Measurements from ENCODE around the gene IMPDH2. TPM values are rescaled to one million over a fixed set of nuclear protein-coding genes. Genes with fewer than 3 reads are reported as not detected.

IMPDH2 gene
- total RNA-seq, 4 donors from 2014 or later, result 25.1 to 106 (median 72.7) TPM

- intact Hi-C loops (cut with DNase I; ENCODE audit: low total_unique reads) (no loop called here), in situ Hi-C loops (cut with MboI; ENCODE audit: low pct_ligation_motif_present in 1 of 4, low pct_unique_long_range_greater_than_20kb in 1 of 4, low sequenced_read_pairs in 3 of 4) (no loop called here)
- Histone ChIP-seq H3K4me1 (peaks cover 16 to 25% (median 22%) of the 10 kb centered on the region in 4 donors), H3K27ac (no peak overlapping the region), H3K9me3 (no peaks in the 10 kb centered on the region), H3K27me3 (no peaks in the 10 kb centered on the region), H3K36me3 (no peaks in the 10 kb centered on the region), H3K4me3 (no peak overlapping the region)
- DNase-seq, result no peak
- TF ChIP-seq EP300 (IDR thresholded peaks at IDR 0.05; ENCODE audit: low read depth), result no peak
- TF ChIP-seq POLR2A (IDR thresholded peaks at IDR 0.05), result no peak
- TF ChIP-seq POLR2AphosphoS5 (IDR thresholded peaks at IDR 0.05), result no peak
- no peak for TF ChIP-seq CTCF (IDR thresholded peaks at IDR 0.05)
Measured at GRCh38 chr3:48993834-48994233, 35.4 kb downstream of the IMPDH2 start.

- intact Hi-C loops (cut with DNase I; ENCODE audit: low total_unique reads), result no loop called here
- H3K36me3 ChIP-seq, result no peaks in the 10 kb centered on the region
- H3K27me3 ChIP-seq, result no peaks in the 10 kb centered on the region
- H3K4me3 ChIP-seq, result no peak overlapping the region
- peaks cover 17 to 35% (median 23%) of the 10 kb centered on the region in 4 donors for H3K4me1 ChIP-seq
- H3K9me3 ChIP-seq, result no peaks in the 10 kb centered on the region
- in situ Hi-C loops (cut with MboI; ENCODE audit: low pct_ligation_motif_present in 1 of 4, low pct_unique_long_range_greater_than_20kb in 1 of 4, low sequenced_read_pairs in 3 of 4), result no loop called here
- no peak for DNase-seq
- WGBS, 2 donors (ENCODE audit: low coverage in 1 of 2), result 62 to 73% methylated on average over 4 to 5 of the region's 5 CpGs
- H3K27ac ChIP-seq, result peak overlapping the region; percentile 90 to 95 (median 92)
- TF ChIP-seq EP300 (IDR thresholded peaks at IDR 0.05; ENCODE audit: low read depth) (no peak), CTCF (IDR thresholded peaks at IDR 0.05) (no peak)
Measured at GRCh38 chr3:48991851-48992545, 37.2 kb downstream of the IMPDH2 start.

GRCh38 chr3:48990636-48991469 is 38.3 kb downstream of the IMPDH2 start:
- Histone ChIP-seq H3K27ac (peak overlapping the region; percentile 90 to 95 (median 92)), H3K4me3 (peak overlapping the region; percentile 53 to 98 (median 87)), H3K9me3 (no peaks in the 10 kb centered on the region), H3K36me3 (no peaks in the 10 kb centered on the region), H3K27me3 (no peaks in the 10 kb centered on the region), H3K4me1 (peaks cover 17 to 35% (median 23%) of the 10 kb centered on the region in 4 donors)
- peak; percentile 39 for DNase-seq
- TF ChIP-seq CTCF (IDR thresholded peaks at IDR 0.05) (peak in 1 of 5 experiments; percentile 1), POLR2A (IDR thresholded peaks at IDR 0.05) (no peak), EP300 (IDR thresholded peaks at IDR 0.05; ENCODE audit: low read depth) (no peak)
- in situ Hi-C loops (cut with MboI; ENCODE audit: low pct_ligation_motif_present in 1 of 4, low pct_unique_long_range_greater_than_20kb in 1 of 4, low sequenced_read_pairs in 3 of 4) (no loop called here), intact Hi-C loops (cut with DNase I; ENCODE audit: low total_unique reads) (no loop called here)
- 4 to 7% methylated on average over 3 to 20 of the region's 40 CpGs for WGBS, 2 donors (ENCODE audit: low coverage in 1 of 2)

- peak; percentile 87 for DNase-seq
- intact Hi-C loops (cut with DNase I; ENCODE audit: low total_unique reads), result no loop called here
- no peaks in the 10 kb centered on the region for H3K27me3 ChIP-seq
Measured at GRCh38 chr3:48989796-48990635, 39.2 kb downstream of the IMPDH2 start, which contains the start of gene P4HTM. Gene P4HTM (plus strand): TSS chr3:48990241. CDS start chr3:48990257, 16 bp downstream.

More at GRCh38 chr3:48989796-48990635, 39.2 kb downstream of the IMPDH2 start, which contains the start of gene P4HTM:
- Histone ChIP-seq H3K36me3 (peaks cover 0 to 2% (median 0%) of the 10 kb centered on the region in 4 donors), H3K27ac (peak within 1 kb of the TSS; percentile 90 to 95 (median 92)), H3K4me1 (peaks cover 17 to 35% (median 23%) of the 10 kb centered on the region in 4 donors), H3K4me3 (peak within 1 kb of the TSS; percentile 53 to 98 (median 87)), H3K9me3 (no peaks in the 10 kb centered on the region)
- in situ Hi-C loops (cut with MboI; ENCODE audit: low pct_ligation_motif_present in 1 of 4, low pct_unique_long_range_greater_than_20kb in 1 of 4, low sequenced_read_pairs in 3 of 4), result no loop called here
- TF ChIP-seq POLR2AphosphoS5 (IDR thresholded peaks at IDR 0.05) (peak; percentile 84 to 90 (median 89)), POLR2A (IDR thresholded peaks at IDR 0.05) (peak; percentile 68), CTCF (IDR thresholded peaks at IDR 0.05) (peak; percentile 15 to 46 (median 30)), EP300 (IDR thresholded peaks at IDR 0.05; ENCODE audit: low read depth) (no peak)
- 1% methylated on average over 60 of the region's 91 CpGs; no CpG with 5 or more reads in 1 of the 2 donors for WGBS, 2 donors (ENCODE audit: low coverage in 1 of 2)

Data from transverse colon (tissue), 4 donors.